ENCODE results near the gene SEZ6.

SEZ6 gene

DNA sequence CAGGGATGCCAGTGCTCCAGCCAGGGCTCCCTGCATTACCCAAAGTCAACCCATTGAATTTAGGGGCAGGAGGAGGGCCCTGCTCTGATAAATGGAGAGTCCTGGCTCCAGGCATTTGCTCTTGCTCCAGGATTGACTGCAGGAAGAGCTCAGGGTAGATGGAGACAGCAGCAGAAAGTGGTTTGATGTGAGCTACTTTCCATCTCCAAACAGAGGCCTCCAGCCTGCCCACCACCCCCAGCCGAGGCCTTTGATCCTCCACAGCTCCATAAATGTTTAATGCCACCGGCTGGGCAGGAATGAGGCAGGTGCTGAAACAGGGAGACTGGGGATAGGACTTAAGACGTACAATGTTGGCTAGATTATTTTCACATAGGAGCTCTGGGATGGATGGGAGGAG, 4.3 kb upstream of the SEZ6 start:
- no peak for DNase-seq (ENCODE audit: low read depth, low spot score)
- H3K4me3 ChIP-seq (ENCODE audit: low read length): no peak overlapping the region

GRCh38 chr17:29008591-29008990, 2.8 kb upstream of the SEZ6 start:
- DNase-seq (ENCODE audit: low read depth, low spot score): no peak
- no peak overlapping the region for H3K4me3 ChIP-seq (ENCODE audit: low read length)

DNA sequence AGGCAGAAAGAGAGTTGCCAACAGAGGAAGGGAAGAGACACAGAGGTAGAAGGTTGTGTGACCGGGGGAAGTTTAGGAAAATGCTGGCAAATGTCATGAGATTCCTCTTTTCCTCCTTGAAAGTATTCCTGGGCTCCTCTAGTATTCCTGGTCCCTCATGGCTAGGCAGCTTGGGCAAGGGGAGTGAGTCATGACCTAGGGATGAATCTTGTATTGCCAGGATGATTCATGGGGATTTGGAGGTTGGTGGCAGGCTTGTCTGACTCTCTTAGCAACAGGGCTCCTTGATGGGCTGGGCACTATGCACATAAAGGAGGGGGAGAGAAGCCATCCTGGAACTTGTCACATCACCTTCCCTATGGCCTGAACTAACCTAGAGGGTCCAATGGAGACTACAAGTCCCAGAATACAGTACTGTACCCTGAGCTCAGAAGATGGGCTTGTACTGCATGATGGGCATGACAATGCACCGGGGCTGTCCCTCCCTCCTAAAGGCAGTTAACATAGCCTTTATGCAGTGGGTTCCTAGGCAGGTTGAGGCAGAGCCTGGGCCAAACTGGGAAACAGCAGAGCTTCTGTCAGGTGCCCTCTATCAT, 2.1 kb upstream of the SEZ6 start:
- no peak overlapping the region for H3K4me3 ChIP-seq (ENCODE audit: low read length)
- DNase-seq (ENCODE audit: low read depth, low spot score): no peak

- no peak overlapping the region for H3K4me3 ChIP-seq (ENCODE audit: low read length)
- no peak for DNase-seq (ENCODE audit: low read depth, low spot score)
These were observed 1.6 kb upstream of the SEZ6 start for GRCh38 chr17:29007456-29007855.

GRCh38 chr17:29004081-29004692, 1.6 kb downstream of the SEZ6 start:
- no peak for DNase-seq (ENCODE audit: low read depth, low spot score)
- no peak overlapping the region for H3K4me3 ChIP-seq (ENCODE audit: low read length)

GRCh38 chr17:29003289-29003688, 2.5 kb downstream of the SEZ6 start:
- DNase-seq (ENCODE audit: low read depth, low spot score): no peak
- no peak overlapping the region for H3K4me3 ChIP-seq (ENCODE audit: low read length)

DNA sequence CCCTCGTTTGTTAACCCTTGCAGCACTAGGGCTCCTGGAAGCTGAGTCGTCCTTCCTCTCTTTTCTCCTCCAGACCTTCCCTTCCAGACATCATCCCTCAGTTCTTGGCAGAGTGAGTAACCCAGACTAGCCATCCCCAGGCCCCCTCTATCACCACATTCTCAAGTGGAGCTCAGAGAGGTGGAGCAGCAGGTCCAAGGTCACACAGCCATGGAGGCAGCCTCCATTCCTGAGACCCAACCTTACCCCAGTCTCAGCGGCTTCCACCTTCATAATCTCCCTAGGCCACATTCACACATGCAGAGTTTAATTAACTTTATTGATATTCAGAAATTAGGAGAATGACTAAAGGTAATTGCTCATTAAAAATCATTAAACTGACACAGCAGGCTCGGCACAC, 3.0 kb downstream of the SEZ6 start:
- no peak overlapping the region for H3K4me3 ChIP-seq (ENCODE audit: low read length)
- DNase-seq (ENCODE audit: low read depth, low spot score): no peak

GRCh38 chr17:29000973-29001372, 4.9 kb downstream of the SEZ6 start:
- no peak overlapping the region for H3K4me3 ChIP-seq (ENCODE audit: low read length)
- DNase-seq (ENCODE audit: low read depth, low spot score): no peak

DNA sequence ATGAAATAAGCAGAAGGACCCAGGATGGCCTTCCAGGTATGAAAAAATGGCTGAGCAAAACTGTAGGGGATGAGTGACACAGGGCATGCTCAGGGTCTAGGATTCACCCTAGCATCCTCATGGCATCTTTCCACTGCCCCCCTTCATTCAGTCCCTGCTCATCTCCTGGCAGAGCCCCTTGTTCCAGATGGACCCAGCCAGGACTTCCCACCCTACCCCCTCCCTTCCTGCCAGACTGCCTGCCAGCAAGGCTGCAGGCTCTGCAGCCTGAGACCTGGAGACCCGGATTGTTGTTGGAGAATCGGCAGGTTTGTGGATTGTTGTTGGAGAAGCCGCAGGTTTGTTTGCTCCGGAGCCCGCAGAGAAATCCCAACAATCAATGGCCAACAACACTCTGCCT, 6.6 kb downstream of the SEZ6 start:
- DNase-seq (ENCODE audit: low read depth, low spot score): no peak
- H3K4me3 ChIP-seq (ENCODE audit: low read length): no peak overlapping the region

DNA sequence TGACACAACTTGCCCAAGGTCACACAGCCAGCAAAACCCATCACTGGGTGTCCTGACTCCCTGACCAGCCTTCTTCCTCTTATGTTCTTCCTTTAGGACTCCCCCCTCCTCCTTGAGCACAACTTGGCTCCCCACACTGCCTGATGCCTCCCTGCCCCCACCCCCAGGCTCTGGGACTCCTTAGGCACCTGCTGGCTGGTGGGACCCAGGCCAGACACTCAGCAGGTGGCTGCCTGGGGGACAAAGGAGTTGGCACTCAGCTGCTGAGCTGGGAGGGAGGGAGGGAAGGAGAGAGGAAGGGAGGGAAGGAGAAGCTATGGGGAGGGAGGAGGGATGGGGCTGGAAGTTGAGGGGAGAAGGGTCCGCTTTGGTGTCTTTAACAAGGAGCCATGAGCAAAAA, 8.0 kb downstream of the SEZ6 start:
- DNase-seq (ENCODE audit: low read depth, low spot score): no peak
- no peak overlapping the region for H3K4me3 ChIP-seq (ENCODE audit: low read length)

DNA sequence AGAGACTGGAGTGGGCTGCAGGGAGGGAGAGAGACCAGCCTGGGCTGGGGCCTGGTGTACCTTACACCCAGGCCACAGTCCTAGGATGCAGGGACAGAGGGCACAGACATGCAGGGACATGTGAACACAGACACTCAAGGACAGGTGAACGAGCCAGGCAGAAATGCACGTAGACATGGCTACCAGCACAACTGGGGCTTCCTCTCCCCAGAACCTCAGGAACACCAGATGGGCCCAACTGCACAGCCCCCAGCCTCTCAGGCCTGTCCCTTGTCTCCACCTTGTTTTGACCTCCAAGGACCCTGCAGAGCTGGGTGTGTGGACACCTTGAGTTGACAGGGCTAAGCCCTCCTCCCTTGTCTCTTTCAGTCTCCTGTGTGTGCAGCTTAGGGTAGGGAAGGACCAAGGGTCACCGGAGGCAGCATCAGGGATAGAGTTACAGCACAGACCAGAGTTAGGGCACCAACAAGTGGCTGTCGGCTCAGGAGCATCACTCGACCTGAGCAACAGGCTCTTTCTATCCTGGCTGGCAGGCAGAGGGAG, 9.2 kb downstream of the SEZ6 start:
- H3K4me3 ChIP-seq (ENCODE audit: low read length): no peak overlapping the region
- no peak for DNase-seq (ENCODE audit: low read depth, low spot score)

DNA sequence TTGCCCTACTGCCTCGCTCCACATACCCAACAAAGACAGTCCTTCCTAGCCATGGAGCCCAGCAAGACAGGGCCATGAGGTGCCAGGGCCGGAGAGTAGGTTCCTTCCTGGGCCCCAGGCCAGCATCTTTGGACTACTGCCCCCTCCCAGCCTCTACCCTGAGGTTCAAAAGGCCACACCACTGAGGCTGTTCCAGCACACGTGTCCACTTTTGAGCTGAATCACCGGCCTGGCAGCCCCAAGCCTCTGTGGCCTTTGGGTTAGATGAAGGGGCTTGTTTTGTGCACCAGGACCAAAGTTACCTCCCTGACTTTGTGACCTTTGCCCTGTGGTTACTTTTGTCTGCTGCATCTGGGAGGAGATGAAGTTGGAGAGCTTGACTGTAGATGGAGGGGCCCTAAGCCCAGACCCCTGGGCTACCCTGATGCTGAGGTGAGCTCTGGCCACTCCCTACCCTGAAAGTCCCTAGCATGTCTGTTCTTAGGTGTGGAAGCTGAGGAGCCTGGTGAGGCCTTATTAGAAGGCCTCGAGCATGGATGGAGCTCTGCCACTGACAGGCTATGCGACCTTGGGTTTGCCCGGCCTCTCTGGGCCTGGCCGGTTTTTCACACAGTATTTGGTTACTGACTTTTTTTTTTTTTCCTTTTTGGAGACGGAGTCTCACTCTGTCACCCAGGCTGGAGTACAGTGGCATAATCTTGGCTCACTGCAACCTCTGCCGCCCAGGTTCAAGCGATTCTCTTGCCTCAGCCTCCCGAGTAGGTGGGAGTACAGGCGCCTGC, 12.0 kb downstream of the SEZ6 start:
- no peak overlapping the region for H3K4me3 ChIP-seq (ENCODE audit: low read length)
- DNase-seq (ENCODE audit: low read depth, low spot score): no peak

GRCh38 chr17:28992625-28993600, 12.9 kb downstream of the SEZ6 start:
- no peak overlapping the region for H3K4me3 ChIP-seq (ENCODE audit: low read length)
- DNase-seq (ENCODE audit: low read depth, low spot score): no peak

DNA sequence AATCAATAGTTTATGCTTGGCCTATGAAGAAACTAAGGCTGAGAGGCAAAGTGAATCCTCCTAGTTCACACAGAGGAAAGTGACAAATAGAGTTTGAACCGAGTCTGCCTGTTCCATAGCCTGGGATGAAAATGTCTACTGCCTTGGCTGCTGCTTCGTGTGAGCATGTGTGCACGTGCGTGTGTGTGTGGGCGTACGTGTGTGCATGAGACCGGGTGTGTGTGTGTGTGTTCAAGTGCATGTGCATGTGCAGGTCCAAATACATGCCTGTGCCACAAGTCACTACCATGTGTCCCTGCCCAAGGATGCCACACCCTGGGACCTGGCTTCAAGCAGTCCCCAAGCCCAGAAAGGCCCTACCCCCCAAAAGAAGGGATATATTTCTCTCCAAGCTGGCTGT, 13.6 kb downstream of the SEZ6 start:
- no peak overlapping the region for H3K4me3 ChIP-seq (ENCODE audit: low read length)
- no peak for DNase-seq (ENCODE audit: low read depth, low spot score)

DNA sequence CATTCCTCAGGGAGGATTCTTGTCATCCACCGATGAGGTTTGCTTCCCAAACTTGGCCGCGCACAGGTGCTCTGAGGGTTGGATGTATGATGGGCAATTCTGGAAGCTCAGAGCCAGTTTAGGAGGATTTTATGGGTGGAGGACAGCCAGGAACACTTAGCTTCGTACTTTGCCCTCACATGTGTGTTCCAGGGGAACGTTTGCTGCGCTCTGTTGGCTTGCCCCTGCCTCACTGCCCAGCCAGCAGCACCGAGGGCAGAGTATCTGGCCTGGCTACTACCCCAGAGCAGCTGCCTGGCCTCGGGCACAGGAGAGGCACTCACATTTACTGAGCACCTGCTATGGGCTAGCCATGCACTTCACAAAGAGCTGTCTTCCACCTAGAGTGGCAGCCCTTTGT, 14.1 kb downstream of the SEZ6 start:
- no peak for DNase-seq (ENCODE audit: low read depth, low spot score)
- no peak overlapping the region for H3K4me3 ChIP-seq (ENCODE audit: low read length)

GRCh38 chr17:28989028-28989427, 16.8 kb downstream of the SEZ6 start:
- H3K4me3 ChIP-seq (ENCODE audit: low read length): no peak overlapping the region
- DNase-seq (ENCODE audit: low read depth, low spot score): no peak

DNA sequence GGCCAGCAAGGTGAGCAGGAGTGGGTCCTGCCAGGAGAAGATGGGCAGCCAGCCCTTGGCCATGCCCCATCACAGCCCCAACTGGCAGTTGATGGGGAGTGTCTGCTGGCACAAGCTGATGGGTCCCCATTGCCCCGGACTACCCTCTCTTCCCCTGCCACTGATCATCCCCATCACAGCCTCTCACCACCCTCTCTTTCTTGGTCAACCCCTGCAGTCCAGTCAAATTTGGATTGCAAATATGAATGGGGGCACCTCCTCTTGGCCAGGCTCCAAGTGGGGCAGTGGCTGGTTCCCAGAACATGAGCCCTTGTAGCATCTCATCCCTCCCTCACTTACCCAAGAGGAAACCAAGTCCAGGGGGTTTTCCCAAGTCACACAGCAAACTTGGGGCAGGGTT, 17.4 kb downstream of the SEZ6 start:
- no peak for DNase-seq (ENCODE audit: low read depth, low spot score)
- H3K4me3 ChIP-seq (ENCODE audit: low read length): no peak overlapping the region

DNA sequence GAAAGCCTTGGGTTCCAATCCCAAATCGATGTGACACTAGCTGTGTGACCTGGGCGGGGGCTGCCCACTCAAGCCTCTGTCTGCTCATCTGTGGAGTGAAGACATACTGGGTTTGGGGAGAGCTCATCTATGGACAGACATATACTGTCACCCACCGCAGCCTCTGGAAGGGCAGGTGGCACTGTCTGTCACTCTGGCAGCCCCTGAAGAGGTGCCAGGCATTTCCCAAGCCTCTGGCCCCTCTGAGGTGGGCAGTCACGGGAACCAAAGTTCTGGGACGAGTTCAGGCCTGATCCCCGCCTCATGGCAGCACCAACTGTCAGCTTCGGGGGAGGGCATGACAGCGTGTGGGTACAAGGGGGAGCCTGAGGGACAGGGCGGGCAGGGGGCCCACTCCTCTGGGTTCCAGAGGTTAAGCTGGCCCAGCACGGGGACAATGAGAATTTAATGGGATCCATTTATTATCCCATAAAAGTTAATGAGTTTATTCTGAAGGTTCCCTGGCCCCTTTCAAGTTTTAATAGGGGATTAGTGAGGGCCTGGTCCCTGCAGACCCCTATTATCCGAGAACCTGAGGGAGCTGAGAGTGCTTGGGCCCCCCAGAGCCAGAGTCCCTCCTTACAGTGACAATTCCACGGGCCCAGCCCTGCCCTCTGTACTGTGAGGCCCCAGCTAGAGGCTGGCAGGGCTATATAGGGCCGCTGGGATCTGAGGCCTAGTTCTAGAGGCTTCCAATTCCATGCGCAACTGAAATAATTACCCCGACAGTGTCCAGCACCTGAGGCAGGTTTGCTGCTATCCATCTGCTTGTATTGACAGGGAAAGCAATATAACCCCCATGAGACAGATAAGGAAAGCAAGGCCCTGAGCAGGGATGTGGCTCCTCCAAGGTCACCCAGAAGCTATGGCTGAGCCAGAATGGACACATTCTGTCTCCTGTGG, 18.8 kb downstream of the SEZ6 start:
- DNase-seq (ENCODE audit: low read depth, low spot score): no peak
- no peak overlapping the region for H3K4me3 ChIP-seq (ENCODE audit: low read length)
